Middle frontal gyrus (tissue), 1 donor: ENCODE data around the gene NME4.

Experiments used
- DNase-seq: peaks from one replicate; pipeline ENCODE4 v3.0.0-alpha.2; 2015; ENCODE audit warnings: low spot score; ENCODE audit errors: extremely low spot score

The NME4 gene

GRCh38 chr16:363110-363765, 33.8 kb upstream of the NME4 start:
- no peak for DNase-seq

GRCh38 chr16:363766-364490, 33.1 kb upstream of the NME4 start:
- no peak for DNase-seq

GRCh38 chr16:364595-365491, 32.2 kb upstream of the NME4 start:
- DNase-seq, result no peak

DNA sequence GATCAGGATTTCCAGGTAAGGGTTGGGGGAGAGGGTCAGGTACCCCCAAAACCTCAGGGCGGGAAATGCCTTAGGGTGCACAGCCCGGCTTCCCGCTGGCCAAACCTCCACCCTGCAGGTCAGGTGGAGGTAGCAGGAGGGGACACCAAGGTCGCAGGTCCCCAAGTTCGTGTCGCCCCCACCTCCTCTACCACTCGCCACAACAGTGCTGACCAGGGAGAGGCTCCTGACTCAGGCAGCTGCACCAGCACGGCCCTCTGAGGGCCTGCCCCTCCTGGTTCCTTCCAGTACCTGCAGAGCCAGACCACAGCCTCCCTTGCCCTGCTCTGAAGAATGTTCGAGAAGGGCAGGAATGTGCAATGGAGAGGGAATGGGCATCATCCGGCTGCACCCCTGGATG, 30.5 kb upstream of the NME4 start:
- DNase-seq, result no peak

DNA sequence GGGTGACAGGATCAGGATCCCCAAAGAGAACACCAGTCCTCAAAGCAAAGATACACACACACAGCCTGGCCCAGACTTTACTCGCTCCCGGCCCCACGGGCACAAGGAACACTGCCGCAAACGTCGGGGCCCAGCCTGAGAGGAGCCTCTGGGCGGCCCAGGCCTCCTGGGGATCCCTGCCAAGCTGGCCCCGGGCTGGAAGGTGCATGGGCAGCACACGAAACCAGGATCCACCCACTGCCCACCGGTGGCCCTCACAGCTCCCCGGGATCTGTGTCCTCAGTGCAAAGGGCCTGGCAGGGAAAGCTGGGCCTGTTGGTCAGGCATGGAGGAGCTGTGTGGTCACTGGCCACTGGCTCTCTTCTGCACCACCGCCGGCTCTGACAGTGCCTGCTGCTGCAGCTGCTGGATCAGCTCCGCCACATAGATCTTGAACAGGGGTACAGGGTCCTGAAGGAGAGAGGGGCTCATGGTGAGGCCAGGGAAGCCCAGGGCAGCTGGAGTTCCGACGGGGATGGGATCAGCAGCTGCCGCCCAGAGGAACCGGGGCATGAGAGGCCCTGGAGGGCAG, 29.6 kb upstream of the NME4 start:
- no peak for DNase-seq

- no peak for DNase-seq
These were observed 28.4 kb upstream of the NME4 start for GRCh38 chr16:368388-369158.

DNA sequence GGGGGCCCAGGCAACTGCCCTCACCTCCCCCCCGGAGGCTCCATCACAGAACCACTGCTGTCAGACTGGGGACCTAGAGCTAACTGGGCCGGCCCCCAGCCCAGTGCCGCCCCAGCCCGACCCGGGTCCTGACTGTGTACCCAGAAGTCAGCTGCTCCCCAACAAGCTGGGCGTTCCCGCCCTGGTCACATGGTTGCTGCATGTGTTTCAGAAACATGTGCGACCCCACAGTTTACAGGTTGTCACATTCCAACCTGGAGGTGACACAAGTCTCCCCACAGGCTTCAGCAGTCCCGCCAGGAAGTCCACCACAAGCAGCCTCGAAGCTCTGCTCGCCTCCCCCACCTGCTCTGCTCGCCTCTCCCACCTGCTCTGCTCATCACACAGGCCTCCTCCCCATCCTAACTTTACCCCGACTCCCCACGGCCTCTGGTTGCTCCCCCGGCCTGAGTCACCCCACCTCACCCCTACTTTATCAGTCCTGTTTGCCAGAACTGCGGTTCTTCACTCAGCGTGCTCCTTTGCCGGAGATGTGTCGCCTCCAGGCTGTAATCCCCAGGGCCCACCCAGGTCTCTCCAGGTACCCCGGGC, 27.6 kb upstream of the NME4 start:
- no peak for DNase-seq

DNA sequence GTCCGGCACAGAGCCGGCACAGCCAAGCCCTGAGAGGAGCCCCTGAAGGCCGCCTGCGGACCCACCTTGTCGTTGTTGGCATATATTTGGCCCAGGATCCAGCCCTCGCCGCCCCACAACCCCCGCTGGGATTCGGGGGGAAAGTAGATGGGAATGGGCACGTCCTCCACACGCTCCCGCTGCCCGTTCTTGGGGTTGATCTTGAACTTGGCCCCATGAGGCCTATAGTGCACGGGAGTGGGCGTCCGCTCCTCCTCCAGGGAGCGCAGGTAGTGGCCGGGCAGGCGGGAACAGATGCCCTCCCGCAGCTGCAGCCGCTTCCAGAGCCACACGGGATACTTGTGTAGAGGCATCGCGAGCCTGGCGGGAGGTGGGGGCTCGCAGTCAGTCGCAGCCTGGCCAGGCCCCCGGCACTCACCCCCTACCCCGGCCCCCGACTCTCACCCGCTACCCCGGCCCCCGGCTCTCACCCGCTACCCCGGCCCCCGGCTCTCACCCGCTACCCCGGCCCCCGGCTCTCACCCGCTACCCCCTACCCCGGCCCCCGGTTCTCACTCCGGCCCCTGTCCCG, 27.0 kb upstream of the NME4 start:
- DNase-seq, result no peak

DNA sequence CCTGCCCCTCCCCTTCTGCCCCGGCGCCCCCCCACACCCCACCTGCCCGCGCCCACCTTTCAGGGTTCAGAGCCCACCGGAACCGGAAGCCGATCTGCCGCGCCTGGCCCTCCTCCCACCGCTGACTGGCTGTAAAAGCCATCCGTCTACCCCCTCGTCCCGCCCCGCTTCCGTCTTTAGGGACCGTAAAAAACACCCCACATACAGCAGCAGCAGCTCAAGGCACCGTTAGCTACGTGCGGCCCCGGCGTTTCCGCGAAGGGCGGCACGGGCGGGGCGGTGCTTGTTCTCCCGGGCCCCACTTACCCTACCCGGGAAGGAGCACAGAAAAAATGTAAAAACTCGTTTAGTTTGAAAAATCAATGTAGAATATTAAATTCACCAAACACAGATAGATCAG, 26.6 kb upstream of the NME4 start, which contains the start of gene MRPL28:
Gene MRPL28, minus strand, starts transcription at position 96 of the 400 bp plus-strand sequence. CDS start 320 bp downstream, outside the sequence.
- peak; percentile 92 for DNase-seq

GRCh38 chr16:370979-371514, 26.0 kb upstream of the NME4 start:
- DNase-seq, result no peak

- DNase-seq, result no peak
These were observed 25.3 kb upstream of the NME4 start for GRCh38 chr16:371515-372301.

DNA sequence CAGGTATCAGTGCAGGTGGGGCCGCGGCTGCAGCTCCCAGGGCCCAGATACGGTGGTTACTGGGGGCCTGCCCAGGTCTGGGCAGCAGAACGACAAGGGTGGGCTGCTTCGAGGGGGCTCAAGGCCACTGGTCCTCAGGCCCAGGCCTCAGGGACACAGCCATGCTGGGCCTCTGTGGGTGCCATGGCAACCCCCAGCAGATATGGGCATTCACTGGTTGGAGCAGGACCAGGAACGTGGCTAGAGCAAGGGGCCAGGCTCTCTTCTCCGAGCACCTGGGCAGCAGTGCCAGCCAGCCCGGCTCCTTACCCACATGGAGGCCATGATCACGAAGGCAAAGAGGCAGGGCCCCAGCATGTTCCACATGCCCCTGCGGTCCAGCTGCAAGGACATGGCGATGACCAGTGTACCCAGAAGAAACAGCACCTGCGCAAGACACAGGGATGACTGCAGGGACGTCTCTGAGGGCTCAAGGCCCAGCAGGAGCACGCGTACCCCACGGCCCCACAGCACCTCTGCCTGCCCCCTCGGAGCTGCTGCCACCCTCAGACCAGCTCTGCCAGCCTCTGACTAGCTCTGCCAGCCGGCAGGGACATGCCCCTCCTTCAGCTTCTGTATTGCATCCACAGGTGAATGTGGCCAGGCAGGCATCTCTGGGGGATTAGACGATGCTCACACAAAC, 24.6 kb upstream of the NME4 start:
- no peak for DNase-seq

DNA sequence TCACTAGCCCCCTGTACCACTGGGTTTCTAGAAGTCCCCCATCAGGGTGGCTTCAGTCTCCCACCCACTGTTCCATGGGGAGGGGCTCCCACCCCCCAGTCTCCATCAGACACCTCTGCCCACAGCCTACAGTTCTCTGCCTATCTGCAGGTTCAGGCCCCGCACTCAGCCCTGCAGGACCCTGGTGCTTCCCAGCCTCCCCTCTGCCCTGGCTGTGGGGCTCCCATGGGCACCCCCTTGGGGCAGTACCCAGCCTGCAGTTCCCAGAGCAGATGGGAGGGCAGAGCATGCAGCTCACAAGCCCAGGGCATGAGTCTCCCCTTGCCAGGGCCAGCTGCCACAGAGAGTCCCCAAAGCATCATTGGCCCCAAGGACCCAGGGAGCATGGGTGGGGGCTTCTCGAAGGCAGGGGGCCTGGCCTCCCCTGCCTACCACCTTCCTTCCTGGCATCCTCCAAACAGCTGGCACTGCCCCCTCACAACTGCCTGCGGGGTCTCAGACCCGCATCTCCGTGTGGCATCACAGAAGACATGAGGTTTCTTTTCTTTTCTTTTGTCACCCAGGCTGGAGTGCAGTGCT, 23.9 kb upstream of the NME4 start:
- no peak for DNase-seq

DNA sequence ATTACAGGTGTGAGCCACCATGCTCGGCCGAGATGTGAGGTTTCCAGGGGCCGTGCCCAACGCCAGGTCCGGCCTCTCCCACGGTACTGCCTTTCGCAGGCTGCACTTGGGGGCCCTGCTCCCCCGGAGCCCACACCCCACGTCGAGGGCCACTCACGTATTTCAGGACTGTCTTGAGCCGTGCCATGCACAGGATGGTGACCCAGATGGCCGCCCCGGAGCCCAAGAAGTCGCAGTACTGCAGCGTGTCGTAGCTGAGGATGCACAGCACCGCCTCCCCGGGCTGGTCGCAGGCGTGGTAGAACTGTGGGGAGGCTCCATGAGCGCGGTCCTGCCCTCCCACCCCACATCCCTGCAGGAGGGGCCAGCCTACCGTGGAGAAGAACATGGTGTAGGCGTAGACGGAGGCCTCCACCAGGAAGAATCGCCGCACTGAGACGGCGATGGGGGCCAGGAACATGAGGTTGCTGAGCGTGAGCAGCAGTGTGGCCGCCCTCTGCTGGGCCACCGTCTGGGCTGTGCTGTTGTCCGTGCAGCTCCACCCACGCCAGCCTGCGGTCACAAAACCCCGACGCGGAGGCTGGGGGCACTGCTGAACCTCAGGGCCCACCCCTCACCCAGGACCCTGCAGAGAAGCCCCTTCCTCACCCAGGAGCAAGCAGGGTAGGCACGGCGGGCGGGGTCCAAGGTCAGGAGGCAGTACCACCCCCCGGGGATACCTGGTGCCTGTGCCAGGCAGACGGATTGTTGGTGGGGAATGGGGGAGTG, 23.0 kb upstream of the NME4 start:
- DNase-seq, result no peak

GRCh38 chr16:374616-374926, 22.4 kb upstream of the NME4 start:
- no peak for DNase-seq

DNA sequence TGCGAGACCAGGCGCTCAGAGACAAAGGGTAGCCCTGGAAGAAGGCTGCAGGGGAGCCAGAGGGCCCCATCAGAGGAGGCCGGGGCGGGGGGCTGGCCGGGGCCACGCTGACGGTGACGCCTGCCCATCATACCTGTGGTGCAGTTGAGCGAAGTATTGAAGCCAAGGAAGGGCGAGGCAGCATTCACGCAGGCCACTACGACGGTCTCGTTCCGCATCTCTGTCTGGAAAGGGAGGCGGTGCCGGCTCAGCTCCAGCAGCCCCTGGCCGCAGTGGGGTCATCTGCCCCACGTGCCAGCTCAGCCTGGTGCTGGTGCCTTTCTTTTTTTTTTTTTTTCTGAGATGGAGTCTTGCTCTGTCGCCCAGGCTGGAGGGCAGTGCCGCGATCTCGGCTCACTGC, 21.8 kb upstream of the NME4 start:
- DNase-seq, result no peak

GRCh38 chr16:375927-376816, 20.8 kb upstream of the NME4 start:
- no peak for DNase-seq
